Measurements from ENCODE around the gene SCYGR3. TPM values are rescaled to one million over a fixed set of nuclear protein-coding genes. Genes with fewer than 3 reads are reported as not detected.

SCYGR3 gene
- total RNA-seq, 8 experiments from 2014 or later: not detected

DNA sequence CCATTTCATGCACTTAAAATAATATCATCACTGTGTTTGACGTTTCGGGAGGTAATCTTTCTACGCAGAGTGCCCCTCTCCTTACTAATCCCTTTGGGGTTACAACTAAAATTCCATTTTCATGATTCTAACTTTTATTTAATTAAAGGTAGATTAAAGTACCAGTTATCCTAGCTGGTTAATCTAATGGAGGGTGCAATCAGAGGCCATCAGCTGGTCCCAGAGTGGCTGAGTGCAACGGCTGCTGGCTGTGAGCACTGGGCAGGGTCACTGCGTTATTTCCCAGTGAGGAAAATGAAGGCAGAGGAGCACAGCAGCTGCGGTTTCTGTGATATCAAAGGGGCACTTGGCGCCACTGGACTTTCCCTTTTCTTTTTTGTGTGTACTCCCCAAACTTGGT, 14.8 kb upstream of the SCYGR3 start:
- Histone ChIP-seq H3K4me1 (replicated peaks in 1 of 2) (peaks cover 0 to 3% of the 10 kb centered on the region in 2 donors), H3K4me3 (no peak overlapping the region), H3K27ac (no peak overlapping the region)
- in situ Hi-C loops (cut with MboI; ENCODE audit: low pct_unique_long_range_greater_than_20kb in 2 of 9, low sequenced_read_pairs in 9 of 9, unreplicated experiment in 9 of 9): no loop called here
- ATAC-seq (replicated peaks in 6 of 8): no peak
- WGBS, 10 experiments: 51 to 97% (median 77%) methylated on average over 1 to 6 of the region's 7 CpGs; no CpG with 5 or more reads in 2 of the 10 experiments

DNA sequence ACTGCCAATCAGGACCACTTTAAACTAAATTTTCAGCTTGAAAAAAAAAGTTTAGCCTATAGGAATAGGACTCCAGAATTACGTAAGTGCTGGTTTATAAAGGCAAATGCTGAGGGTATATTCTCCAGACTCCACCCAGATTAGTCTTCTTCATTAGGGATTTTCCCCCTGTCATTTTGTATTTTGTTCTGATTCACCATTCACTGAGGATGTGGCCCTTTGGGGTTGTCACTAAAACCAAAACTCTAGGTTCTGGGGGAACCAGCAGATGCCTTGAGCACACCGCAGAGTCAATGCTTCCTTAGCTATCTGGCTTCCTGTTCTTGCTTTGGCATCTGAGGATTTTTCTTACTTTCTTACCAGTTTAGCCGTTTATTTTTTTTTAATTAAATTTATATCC, 13.1 kb upstream of the SCYGR3 start:
- Histone ChIP-seq H3K4me3 (no peak overlapping the region), H3K4me1 (replicated peaks in 1 of 2) (peaks cover 0 to 3% of the 10 kb centered on the region in 2 donors), H3K27ac (no peak overlapping the region)
- ATAC-seq (replicated peaks in 6 of 8): no peak
- in situ Hi-C loops (cut with MboI; ENCODE audit: low pct_unique_long_range_greater_than_20kb in 2 of 9, low sequenced_read_pairs in 9 of 9, unreplicated experiment in 9 of 9): no loop called here
- 43 to 93% (median 74%) methylated on average over 1 to 3 of the region's 3 CpGs for WGBS, 10 experiments

DNA sequence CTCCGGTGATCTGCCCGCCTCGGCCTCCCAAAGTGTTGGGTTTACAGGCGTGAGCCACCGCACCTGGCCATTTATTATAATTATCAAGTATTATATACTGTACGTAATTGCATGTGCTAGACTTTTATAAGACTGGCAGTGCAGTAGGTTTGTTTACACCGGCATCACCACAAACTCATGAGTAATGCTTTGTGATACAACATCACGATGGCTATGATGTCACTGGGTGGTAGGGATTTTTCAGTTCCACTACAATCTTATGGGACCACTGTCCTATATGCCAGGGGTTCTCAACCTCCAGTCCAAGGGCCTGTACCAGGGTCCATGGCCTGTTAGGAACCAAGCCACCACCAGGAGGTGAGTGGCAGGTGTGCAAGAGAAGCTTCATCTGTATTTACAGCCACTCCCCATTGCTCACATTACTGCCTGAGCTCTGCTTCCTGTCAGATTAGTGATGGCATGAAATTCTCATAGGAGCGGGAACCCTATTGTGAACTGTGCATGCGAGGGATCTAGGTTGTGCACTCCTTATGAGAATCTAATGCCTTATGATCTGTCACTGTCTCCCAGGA, 12.0 kb upstream of the SCYGR3 start:
- Histone ChIP-seq H3K4me3 (no peak overlapping the region), H3K27ac (no peak overlapping the region), H3K4me1 (replicated peaks in 1 of 2) (peaks cover 0 to 3% of the 10 kb centered on the region in 2 donors)
- 55 to 100% (median 92%) methylated on average over 1 to 5 of the region's 10 CpGs; no CpG with 5 or more reads in 1 of the 10 experiments for WGBS, 10 experiments
- in situ Hi-C loops (cut with MboI; ENCODE audit: low pct_unique_long_range_greater_than_20kb in 2 of 9, low sequenced_read_pairs in 9 of 9, unreplicated experiment in 9 of 9): no loop called here
- ATAC-seq (replicated peaks in 6 of 8): no peak

DNA sequence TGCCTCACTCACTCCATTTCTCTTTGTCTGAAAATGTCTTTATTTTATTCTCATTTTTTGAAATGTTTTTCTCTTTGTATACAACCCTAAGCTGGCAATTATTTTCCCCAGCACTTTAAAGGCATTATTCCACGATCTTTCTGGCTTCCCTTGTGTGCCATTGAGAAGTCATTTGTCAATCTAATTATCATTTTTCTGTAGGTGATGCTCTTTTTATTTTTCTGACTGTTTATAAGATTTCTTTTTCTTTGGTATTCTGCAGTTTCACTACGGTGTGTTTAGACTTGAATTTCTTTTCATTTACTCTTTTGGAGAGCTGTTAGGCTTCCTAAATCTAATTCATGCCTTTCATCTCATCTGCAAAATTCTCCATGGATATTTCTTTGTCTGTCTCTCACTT, 10.8 kb upstream of the SCYGR3 start:
- no peak overlapping the region for H3K27ac ChIP-seq
- ATAC-seq (replicated peaks in 6 of 8): no peak
- H3K4me3 ChIP-seq: no peak overlapping the region
- WGBS, 10 experiments: 13 to 77% (median 59%) methylated on average over 1 to 2 of the region's 2 CpGs
- peaks cover 0 to 3% of the 10 kb centered on the region in 2 donors for H3K4me1 ChIP-seq (replicated peaks in 1 of 2)
- in situ Hi-C loops (cut with MboI; ENCODE audit: low pct_unique_long_range_greater_than_20kb in 2 of 9, low sequenced_read_pairs in 9 of 9, unreplicated experiment in 9 of 9): no loop called here

DNA sequence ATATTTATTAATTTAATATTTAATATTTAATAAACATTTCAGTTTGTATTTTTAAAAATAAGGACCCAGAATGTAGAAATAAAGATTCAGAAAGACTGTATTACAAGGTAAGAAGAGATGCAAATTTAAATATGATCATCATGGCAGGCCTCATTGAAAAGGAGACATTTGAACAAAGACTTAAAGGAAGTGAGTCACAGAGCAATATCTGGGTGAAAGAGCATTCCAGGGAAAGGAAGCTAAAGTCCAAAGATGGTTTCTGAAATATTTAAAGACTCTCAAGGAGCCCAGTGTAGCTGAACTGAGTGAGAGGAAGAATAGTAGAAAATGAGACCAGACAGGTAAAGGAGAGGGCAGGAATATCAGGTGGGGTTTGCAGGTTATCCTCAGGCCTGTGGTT, 8.6 kb upstream of the SCYGR3 start:
- H3K4me1 ChIP-seq (replicated peaks in 1 of 2): peaks cover 0 to 3% of the 10 kb centered on the region in 2 donors
- ATAC-seq (replicated peaks in 6 of 8): no peak
- H3K27ac ChIP-seq: no peak overlapping the region
- H3K4me3 ChIP-seq: no peak overlapping the region
- in situ Hi-C loops (cut with MboI; ENCODE audit: low pct_unique_long_range_greater_than_20kb in 2 of 9, low sequenced_read_pairs in 9 of 9, unreplicated experiment in 9 of 9): no loop called here

DNA sequence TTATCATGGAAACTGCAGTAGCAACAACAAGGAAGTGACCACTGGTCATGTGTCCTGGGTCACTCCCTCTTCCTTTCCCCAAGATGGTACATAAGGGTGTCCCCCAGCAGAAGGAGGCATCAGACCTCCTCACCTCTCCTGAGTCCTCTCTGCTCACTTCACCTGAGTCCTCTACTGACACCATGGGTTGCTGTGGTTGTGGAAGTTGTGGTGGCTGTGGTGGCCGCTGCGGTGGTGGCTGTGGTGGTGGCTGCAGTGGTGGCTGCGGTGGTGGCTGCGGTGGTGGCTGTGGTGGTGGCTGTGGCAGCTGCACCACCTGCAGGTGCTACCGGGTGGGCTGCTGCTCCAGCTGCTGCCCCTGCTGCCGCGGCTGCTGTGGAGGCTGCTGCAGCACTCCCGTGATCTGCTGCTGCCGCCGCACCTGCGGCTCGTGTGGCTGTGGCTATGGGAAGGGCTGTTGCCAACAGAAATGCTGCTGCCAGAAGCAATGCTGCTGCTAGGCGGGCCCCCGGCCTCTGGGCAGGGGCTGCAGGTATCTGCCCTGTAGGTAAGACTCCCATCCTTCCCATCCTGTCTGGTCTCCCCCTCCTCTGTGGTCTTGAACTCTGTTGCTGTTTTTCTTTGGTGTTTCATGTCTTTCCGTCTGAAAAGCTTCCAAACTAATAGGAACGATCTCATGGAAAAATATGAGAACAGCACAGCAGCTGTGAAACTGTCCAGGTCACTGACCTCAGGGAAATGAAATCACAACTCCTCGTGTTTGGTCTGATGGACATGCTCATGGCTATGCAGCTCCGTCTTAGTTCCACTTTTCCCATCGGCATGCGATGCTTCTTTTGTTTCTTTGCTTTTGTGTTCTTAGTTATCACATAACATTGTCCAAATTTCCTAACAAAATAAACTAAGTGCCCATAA, 2.9 kb upstream of the SCYGR3 start, which contains the start of gene SCYGR4:
TSS of gene SCYGR4 (plus strand) at position 183 of the 915 bp plus-strand sequence. CDS start at position 183, 0 bp downstream.
- ATAC-seq (replicated peaks in 6 of 8): peak in 1 of 8 experiments; percentile 34
- peaks cover 0 to 2% of the 10 kb centered on the region in 2 donors for H3K4me1 ChIP-seq (replicated peaks in 1 of 2)
- H3K27ac ChIP-seq: no peak within 1 kb of the TSS
- H3K4me3 ChIP-seq: no peak within 1 kb of the TSS
- WGBS, 10 experiments: 23 to 98% (median 81%) methylated on average over 1 to 6 of the region's 20 CpGs; no CpG with 5 or more reads in 1 of the 10 experiments
- in situ Hi-C loops (cut with MboI; ENCODE audit: low pct_unique_long_range_greater_than_20kb in 2 of 9, low sequenced_read_pairs in 9 of 9, unreplicated experiment in 9 of 9): no loop called here

DNA sequence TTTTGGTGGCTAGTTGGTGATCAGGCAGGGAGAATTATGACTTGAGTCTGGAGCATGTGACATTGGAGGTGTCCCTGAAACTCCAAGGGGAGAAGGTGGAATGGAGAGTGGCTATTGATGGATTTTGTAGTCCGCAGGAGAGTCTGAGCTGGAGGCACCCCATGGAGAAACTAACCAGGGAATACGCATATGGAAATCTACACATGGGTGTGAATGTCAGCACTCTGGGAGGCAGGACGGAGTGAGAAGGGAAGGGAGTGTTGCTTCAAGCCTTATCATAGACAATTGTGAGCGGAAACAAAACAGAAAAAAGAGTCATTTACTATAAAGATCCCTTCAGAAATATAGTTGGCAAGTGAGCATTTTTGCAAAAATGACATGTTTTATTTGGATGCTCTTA, 2.0 kb upstream of the SCYGR3 start:
- H3K27ac ChIP-seq: no peak overlapping the region
- WGBS, 10 experiments: 7 to 80% (median 58%) methylated on average over 1 to 4 of the region's 4 CpGs
- peak in 3 of 8 experiments; percentile 83 to 99 (median 99) for ATAC-seq (replicated peaks in 6 of 8)
- no peak overlapping the region for H3K4me3 ChIP-seq
- in situ Hi-C loops (cut with MboI; ENCODE audit: low pct_unique_long_range_greater_than_20kb in 2 of 9, low sequenced_read_pairs in 9 of 9, unreplicated experiment in 9 of 9): no loop called here
- peaks cover 0 to 2% of the 10 kb centered on the region in 2 donors for H3K4me1 ChIP-seq (replicated peaks in 1 of 2)

DNA sequence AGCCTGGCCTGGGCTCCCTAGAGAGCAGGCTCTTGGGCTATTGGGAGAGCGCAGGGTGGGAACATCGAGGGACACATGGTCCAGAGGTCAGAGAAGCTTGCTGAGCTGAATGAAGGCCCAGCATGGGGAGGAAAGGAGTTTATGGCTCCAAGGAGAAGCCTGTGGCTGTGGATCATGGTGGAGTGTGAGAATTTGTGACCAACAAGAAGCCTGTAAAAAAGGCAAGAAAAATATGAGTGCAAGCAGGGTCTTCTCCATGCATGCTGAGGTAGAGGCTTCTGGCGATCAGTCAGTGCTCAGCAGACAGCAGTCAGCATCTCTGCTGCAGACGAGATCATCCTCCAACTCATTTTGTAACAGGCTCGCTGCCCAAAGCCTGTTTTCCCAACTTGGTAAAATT, 1.3 kb upstream of the SCYGR3 start:
- no peak for ATAC-seq (replicated peaks in 6 of 8)
- peaks cover 0 to 2% of the 10 kb centered on the region in 2 donors for H3K4me1 ChIP-seq (replicated peaks in 1 of 2)
- 0 to 96% (median 79%) methylated on average over 1 to 5 of the region's 5 CpGs; no CpG with 5 or more reads in 2 of the 10 experiments for WGBS, 10 experiments
- no peak overlapping the region for H3K4me3 ChIP-seq
- no peak overlapping the region for H3K27ac ChIP-seq
- in situ Hi-C loops (cut with MboI; ENCODE audit: low pct_unique_long_range_greater_than_20kb in 2 of 9, low sequenced_read_pairs in 9 of 9, unreplicated experiment in 9 of 9): no loop called here

DNA sequence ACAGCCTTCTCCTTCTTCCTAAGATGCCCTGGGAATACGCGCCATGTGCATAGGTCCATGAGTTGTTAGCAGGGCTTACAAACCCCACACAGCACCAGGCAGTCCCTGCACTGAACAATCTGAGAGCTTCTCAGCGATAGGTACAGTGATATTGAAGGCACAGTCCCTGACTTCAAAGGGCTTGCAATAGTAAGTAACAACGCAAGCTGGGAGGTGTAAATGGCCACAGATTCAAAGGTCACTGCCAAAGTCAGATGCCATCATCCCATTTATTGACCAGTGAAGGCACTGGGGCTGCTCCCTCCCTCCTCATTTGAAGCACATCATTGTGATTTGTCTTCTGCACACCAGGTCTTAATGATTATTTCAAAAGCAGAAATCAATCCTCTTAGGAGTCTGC, 541 bp upstream of the SCYGR3 start:
- H3K4me1 ChIP-seq (replicated peaks in 1 of 2): peaks cover 0 to 2% of the 10 kb centered on the region in 2 donors
- no peak overlapping the region for H3K4me3 ChIP-seq
- no peak for ATAC-seq (replicated peaks in 6 of 8)
- in situ Hi-C loops (cut with MboI; ENCODE audit: low pct_unique_long_range_greater_than_20kb in 2 of 9, low sequenced_read_pairs in 9 of 9, unreplicated experiment in 9 of 9): no loop called here
- H3K27ac ChIP-seq: no peak overlapping the region
- WGBS, 10 experiments: 59 to 93% (median 72%) methylated on average over 2 to 4 of the region's 4 CpGs; no CpG with 5 or more reads in 5 of the 10 experiments

DNA sequence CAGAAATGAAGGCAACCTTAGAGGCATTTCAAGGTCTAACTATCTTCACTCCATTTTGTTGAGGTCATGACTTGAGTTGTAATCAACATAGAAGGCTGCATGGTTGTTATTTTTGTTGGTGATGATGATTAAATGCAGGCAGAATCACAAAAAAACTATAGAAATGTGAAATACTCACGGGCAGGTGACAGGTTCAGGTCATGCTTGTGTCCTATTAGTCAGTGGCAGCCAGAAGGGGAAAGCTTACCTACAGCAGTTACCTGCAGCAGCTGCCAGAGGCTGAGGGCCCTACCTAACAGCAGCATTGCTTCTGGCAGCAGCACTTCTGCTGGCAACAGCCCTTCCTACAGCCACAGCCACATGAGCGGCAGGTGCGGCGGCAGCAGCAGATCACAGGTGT, 394 bp downstream of the SCYGR3 start:
- no peak for ATAC-seq (replicated peaks in 6 of 8)
- in situ Hi-C loops (cut with MboI; ENCODE audit: low pct_unique_long_range_greater_than_20kb in 2 of 9, low sequenced_read_pairs in 9 of 9, unreplicated experiment in 9 of 9): no loop called here
- WGBS, 10 experiments: 0 to 89% (median 50%) methylated on average over 1 of the region's 4 CpGs; no CpG with 5 or more reads in 4 of the 10 experiments
- Histone ChIP-seq H3K27ac (no peak overlapping the region), H3K4me3 (no peak overlapping the region), H3K4me1 (replicated peaks in 1 of 2) (peaks cover 0 to 2% of the 10 kb centered on the region in 2 donors)

DNA sequence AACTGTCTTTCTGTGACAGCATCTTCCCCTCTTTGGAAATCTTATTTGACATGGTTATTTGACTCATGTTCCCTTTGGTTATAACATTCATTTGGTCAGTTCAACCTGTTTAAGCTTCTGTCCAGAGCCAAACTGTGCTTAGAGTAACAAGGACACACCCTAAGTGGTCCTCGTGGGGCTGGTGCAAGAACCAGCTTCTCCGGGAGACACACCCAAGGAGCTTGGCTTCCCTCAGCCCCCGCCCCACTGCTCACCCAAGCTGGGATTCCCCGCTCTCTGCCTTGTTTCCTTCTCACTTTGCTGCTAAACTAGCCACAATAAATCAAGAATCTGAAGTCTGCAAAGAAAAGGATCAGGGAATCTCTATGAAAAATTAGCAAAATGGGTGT, 1.4 kb downstream of the SCYGR3 start:
- in situ Hi-C loops (cut with MboI; ENCODE audit: low pct_unique_long_range_greater_than_20kb in 2 of 9, low sequenced_read_pairs in 9 of 9, unreplicated experiment in 9 of 9): no loop called here
- Histone ChIP-seq H3K27ac (no peak overlapping the region), H3K4me1 (replicated peaks in 1 of 2) (peaks cover 0 to 2% of the 10 kb centered on the region in 2 donors), H3K4me3 (no peak overlapping the region)
- no peak for ATAC-seq (replicated peaks in 6 of 8)
- WGBS, 10 experiments: 0 to 100% (median 86%) methylated on average over 1 to 3 of the region's 4 CpGs; no CpG with 5 or more reads in 5 of the 10 experiments

DNA sequence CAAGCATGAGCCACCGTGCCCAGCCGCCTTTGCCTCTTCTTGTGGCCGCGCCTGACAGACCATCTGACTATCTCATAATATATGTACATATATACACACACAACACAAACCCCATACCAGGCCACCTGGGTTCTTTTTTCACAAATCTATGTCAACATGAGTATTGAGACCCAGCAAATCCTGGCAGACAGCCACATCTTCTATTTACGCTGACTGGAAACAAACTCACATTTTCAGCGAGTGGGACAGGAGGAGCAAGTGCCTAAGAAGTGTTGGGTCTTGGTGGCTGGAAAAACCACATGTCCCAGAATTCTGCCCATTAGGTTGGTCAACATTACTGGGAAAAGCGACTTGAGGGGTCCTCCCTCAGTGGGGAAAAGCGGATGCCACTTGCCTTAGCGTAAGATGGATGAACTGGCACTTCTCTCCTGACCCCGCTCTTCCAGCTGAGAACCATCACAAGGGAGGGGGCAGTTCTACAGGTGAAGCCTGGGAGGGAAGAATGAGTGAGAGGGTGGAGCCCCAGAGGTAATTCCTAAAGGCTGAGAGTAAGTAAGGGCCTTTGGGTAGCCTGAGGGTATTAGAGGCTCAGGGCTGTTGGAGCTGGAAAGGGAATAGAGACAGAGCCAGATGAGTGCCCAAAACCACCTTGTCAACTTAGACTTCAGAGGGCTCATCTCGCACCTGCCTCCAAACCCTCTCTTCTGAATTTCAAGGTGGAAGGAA, 1.9 kb downstream of the SCYGR3 start:
- peak in 1 of 8 experiments; percentile 22 for ATAC-seq (replicated peaks in 6 of 8)
- WGBS, 10 experiments: 30 to 100% (median 67%) methylated on average over 1 to 8 of the region's 11 CpGs; no CpG with 5 or more reads in 1 of the 10 experiments

DNA sequence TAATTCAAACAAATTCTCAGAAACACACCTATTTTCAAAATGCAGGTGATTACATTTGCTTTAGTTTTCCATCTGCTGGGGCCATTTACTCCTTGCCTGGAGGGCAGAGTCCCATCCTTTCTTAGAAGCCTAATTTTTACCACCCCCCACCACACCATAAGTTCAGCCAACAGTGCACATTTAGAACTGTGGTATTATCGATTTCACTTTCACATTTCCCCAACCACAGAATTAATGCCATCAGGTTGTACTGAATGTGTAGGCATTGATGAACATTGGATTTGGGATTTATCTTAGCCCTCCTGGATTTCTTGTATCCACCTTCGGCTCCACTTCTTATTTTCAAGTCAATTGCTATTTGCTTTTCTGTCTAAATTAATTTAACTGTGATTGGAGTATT, 4.5 kb downstream of the SCYGR3 start:
- 35 to 100% (median 94%) methylated on average over 1 to 2 of the region's 2 CpGs; no CpG with 5 or more reads in 1 of the 10 experiments for WGBS, 10 experiments
- H3K27ac ChIP-seq: no peak overlapping the region
- no peak for ATAC-seq (replicated peaks in 6 of 8)
- in situ Hi-C loops (cut with MboI; ENCODE audit: low pct_unique_long_range_greater_than_20kb in 2 of 9, low sequenced_read_pairs in 9 of 9, unreplicated experiment in 9 of 9): no loop called here
- H3K4me3 ChIP-seq: no peak overlapping the region
- no peaks in the 10 kb centered on the region for H3K4me1 ChIP-seq (replicated peaks in 1 of 2)

More for the DNA sequence above, 1.9 kb downstream of the SCYGR3 start:
- Histone ChIP-seq H3K4me1 (replicated peaks in 1 of 2) (peaks cover 0 to 2% of the 10 kb centered on the region in 2 donors), H3K27ac (no peak overlapping the region), H3K4me3 (no peak overlapping the region)
- in situ Hi-C loops (cut with MboI; ENCODE audit: low pct_unique_long_range_greater_than_20kb in 2 of 9, low sequenced_read_pairs in 9 of 9, unreplicated experiment in 9 of 9): no loop called here

Measured in motor neuron (in vitro differentiated cells).